Measurements from ENCODE around the gene CDK17. TPM values are rescaled to one million over a fixed set of nuclear protein-coding genes. Genes with fewer than 3 reads are reported as not detected.

Gene CDK17
- total RNA-seq, 4 donors from 2014 or later: 65.1 to 89.4 (median 71.2) TPM

GRCh38 chr12:96305665-96306064, 94.6 kb downstream of the CDK17 start:
- 92 to 93% methylated on average over 3 of the region's 3 CpGs for WGBS, 2 donors
- H3K4me3 ChIP-seq: no peak overlapping the region
- no peaks in the 10 kb centered on the region for H3K27me3 ChIP-seq
- DNase-seq (ENCODE audit: low spot score in 2 of 2): no peak
- H3K4me1 ChIP-seq: peaks cover 0 to 17% (median 0%) of the 10 kb centered on the region in 4 donors
- TF ChIP-seq EP300 (IDR thresholded peaks at IDR 0.05) (no peak), POLR2A (IDR thresholded peaks at IDR 0.05) (no peak), CTCF (IDR thresholded peaks at IDR 0.05) (no peak)
- no peak overlapping the region for H3K27ac ChIP-seq
- peaks cover 0 to 11% (median 0%) of the 10 kb centered on the region in 3 donors for H3K36me3 ChIP-seq
- no peaks in the 10 kb centered on the region for H3K9me3 ChIP-seq

GRCh38 chr12:96303653-96304052, 96.6 kb downstream of the CDK17 start:
- Histone ChIP-seq H3K4me3 (no peak overlapping the region), H3K27me3 (no peaks in the 10 kb centered on the region), H3K9me3 (no peaks in the 10 kb centered on the region), H3K4me1 (peaks cover 0 to 17% (median 0%) of the 10 kb centered on the region in 4 donors), H3K27ac (peak overlapping the region in 2 of 4 donors; percentile 58 to 65), H3K36me3 (peaks cover 0 to 14% (median 0%) of the 10 kb centered on the region in 3 donors)
- DNase-seq (ENCODE audit: low spot score in 2 of 2): no peak
- TF ChIP-seq EP300 (IDR thresholded peaks at IDR 0.05) (no peak), POLR2A (IDR thresholded peaks at IDR 0.05) (no peak), CTCF (IDR thresholded peaks at IDR 0.05) (no peak)

- TF ChIP-seq EP300 (IDR thresholded peaks at IDR 0.05): no peak
- no peak for TF ChIP-seq CTCF (IDR thresholded peaks at IDR 0.05)
- no peak for TF ChIP-seq POLR2A (IDR thresholded peaks at IDR 0.05)
- peaks cover 0 to 23% (median 0%) of the 10 kb centered on the region in 3 donors for H3K36me3 ChIP-seq
- H3K9me3 ChIP-seq: no peaks in the 10 kb centered on the region
- no peak for DNase-seq (ENCODE audit: low spot score in 2 of 2)
- 43 to 45% methylated on average over 2 of the region's 2 CpGs for WGBS, 2 donors
- peak overlapping the region in 2 of 4 donors; percentile 58 to 65 for H3K27ac ChIP-seq
- H3K4me1 ChIP-seq: peaks cover 0 to 17% (median 0%) of the 10 kb centered on the region in 4 donors
- H3K4me3 ChIP-seq: no peak overlapping the region
- H3K27me3 ChIP-seq: no peaks in the 10 kb centered on the region
These were observed 97.4 kb downstream of the CDK17 start for GRCh38 chr12:96302687-96303310.

GRCh38 chr12:96301732-96302131, 98.5 kb downstream of the CDK17 start:
- Histone ChIP-seq H3K4me1 (peaks cover 0 to 17% (median 0%) of the 10 kb centered on the region in 4 donors), H3K9me3 (no peaks in the 10 kb centered on the region), H3K36me3 (peaks cover 0 to 25% (median 0%) of the 10 kb centered on the region in 3 donors), H3K27ac (peak overlapping the region in 1 of 4 donors; percentile 58), H3K27me3 (no peaks in the 10 kb centered on the region), H3K4me3 (no peak overlapping the region)
- DNase-seq (ENCODE audit: low spot score in 2 of 2): no peak
- WGBS, 2 donors: 86 to 90% methylated on average over 4 of the region's 4 CpGs
- TF ChIP-seq CTCF (IDR thresholded peaks at IDR 0.05): no peak
- no peak for TF ChIP-seq POLR2A (IDR thresholded peaks at IDR 0.05)
- no peak for TF ChIP-seq EP300 (IDR thresholded peaks at IDR 0.05)

- no peaks in the 10 kb centered on the region for H3K27me3 ChIP-seq
- TF ChIP-seq POLR2A (IDR thresholded peaks at IDR 0.05) (no peak), CTCF (IDR thresholded peaks at IDR 0.05) (no peak), EP300 (IDR thresholded peaks at IDR 0.05) (no peak)
- no peak for DNase-seq (ENCODE audit: low spot score in 2 of 2)
- no peak overlapping the region for H3K4me3 ChIP-seq
- WGBS, 2 donors: 93 to 95% methylated on average over 5 of the region's 5 CpGs
- no peak overlapping the region for H3K27ac ChIP-seq
- peaks cover 0 to 25% (median 0%) of the 10 kb centered on the region in 3 donors for H3K36me3 ChIP-seq
- no peaks in the 10 kb centered on the region for H3K9me3 ChIP-seq
- H3K4me1 ChIP-seq: peaks cover 0 to 17% (median 0%) of the 10 kb centered on the region in 4 donors
These were observed 100.2 kb downstream of the CDK17 start for GRCh38 chr12:96300064-96300463.

Measured in tibial nerve (tissue), 4 donors.